Subcutaneous preadipocyte (primary cell): ENCODE data around the gene THOP1. TPM values are rescaled to one million over a fixed set of nuclear protein-coding genes. Genes with fewer than 3 reads are reported as not detected.

ENCODE experiments used
- total RNA-seq: library from RNA; depleted of rRNA; stranded (reverse); fragments of >200 nt; gene quantifications from 2 replicates; pipeline ENCODE4 v1.2.3, GENCODE V29; 2012

THOP1 gene
- 117 and 131 TPM in 2 replicates for total RNA-seq

GRCh38 chr19:2785244-2785997 is at the start of gene THOP1:
THOP1 (plus strand) TSS chr19:2785503; CDS start chr19:2785663, 160 bp downstream.

GRCh38 chr19:2739602-2740313 is 45.5 kb upstream of the THOP1 start, which contains the start of gene SLC39A3:
SLC39A3 (minus strand) TSS chr19:2740017; CDS start chr19:2737257, 2,760 bp downstream.

GRCh38 chr19:2782936-2783780 is 2.1 kb upstream of the THOP1 start, which contains the start of gene SGTA:
SGTA (minus strand) TSS chr19:2783273; CDS start chr19:2769068, 14,205 bp downstream.

GRCh38 chr19:2819540-2820111 is 34.3 kb downstream of the THOP1 start, which contains the start of gene ZNF554:
ZNF554 (plus strand) TSS chr19:2819868; CDS start chr19:2820072, 204 bp downstream.

GRCh38 chr19:2840794-2841791 is 55.8 kb downstream of the THOP1 start, which contains the start of gene ZNF555:
ZNF555 (plus strand) TSS chr19:2841475; CDS start chr19:2841573, 98 bp downstream.

Other genes with a start within 250 kb of the THOP1 start
- gene GNG7, start 82.8 kb upstream of the THOP1 start, total RNA-seq, result under 0.01 TPM in 2 replicates
- 0.78 and 3.7 TPM in 2 replicates for gene DIRAS1, start 64.1 kb upstream of the THOP1 start, total RNA-seq
- gene SLC39A3, start 45.5 kb upstream of the THOP1 start, total RNA-seq, result 23.1 and 28.7 TPM in 2 replicates
- 47.0 and 53.6 TPM in 2 replicates for gene SGTA, start 2.2 kb upstream of the THOP1 start, total RNA-seq
- 1.6 and 2.9 TPM in 2 replicates for gene ZNF554, start 34.4 kb downstream of the THOP1 start, total RNA-seq
- 4.0 and 4.3 TPM in 2 replicates for gene ZNF555, start 56.0 kb downstream of the THOP1 start, total RNA-seq
- gene ZNF556, start 81.8 kb downstream of the THOP1 start, total RNA-seq, result not detected in 2 replicates
- 4.4 and 5.1 TPM in 2 replicates for gene ZNF57, start 115.4 kb downstream of the THOP1 start, total RNA-seq
- 3.3 and 4.1 TPM in 2 replicates for gene ZNF77, start 159.5 kb downstream of the THOP1 start, total RNA-seq
- gene TLE6, start 192.1 kb downstream of the THOP1 start, total RNA-seq, result 0.73 TPM in 1 of 2 replicates, not detected in the other
- 0.39 and 1.5 TPM in 2 replicates for gene TLE2, start 243.8 kb downstream of the THOP1 start, total RNA-seq